CD4-positive, alpha-beta T cell treated with Interleukin-4 for 4 hours (primary cell): ENCODE results near the gene CMIP.
"Not testable (repeated sequence)": the region's sequence is repeated elsewhere in the genome, so short reads cannot be mapped to it uniquely, and the experiment has no call there.

Source experiments
- DNase-seq: peaks from one replicate; pipeline ENCODE4 v3.0.0-alpha.2; 2020

The CMIP gene

GRCh38 chr16:81571592-81572385 is 127.2 kb downstream of the CMIP start:
- no peak for DNase-seq

DNA sequence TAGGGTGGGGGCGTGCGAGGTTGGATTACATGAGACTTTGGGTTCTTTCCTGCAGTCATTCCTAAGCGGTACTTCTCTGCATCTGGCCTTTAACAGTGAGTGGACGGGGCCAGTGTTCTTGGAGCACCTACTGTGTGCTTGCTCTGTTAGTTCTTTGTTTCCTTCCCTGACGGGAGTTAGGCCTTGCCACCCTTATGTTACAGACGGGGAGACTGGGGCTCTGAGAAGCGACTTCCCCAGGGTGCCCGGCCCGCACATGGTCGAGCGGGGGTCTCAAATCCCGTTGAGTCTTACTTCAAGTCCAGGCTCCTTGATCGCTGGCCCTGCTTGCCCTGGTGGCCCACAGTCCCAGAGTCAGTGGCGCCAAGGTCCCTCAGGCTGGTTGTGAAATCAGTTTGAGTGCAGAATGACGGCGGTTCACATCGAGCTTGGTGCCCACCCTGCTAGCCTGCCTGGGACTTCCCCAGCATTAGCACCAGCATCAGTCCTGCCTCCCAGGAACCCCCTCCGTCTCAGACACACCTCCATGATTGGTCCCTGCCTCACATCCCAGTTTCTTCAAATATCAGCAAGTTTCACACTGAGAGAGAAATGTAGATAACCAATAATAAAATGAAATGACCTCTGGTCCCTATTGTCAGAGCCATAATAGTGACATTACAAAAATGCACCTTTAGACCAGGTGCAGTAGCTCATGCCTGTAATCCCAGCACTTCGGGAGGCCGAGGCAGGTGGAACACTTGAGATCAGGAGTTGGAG is 128.0 kb downstream of the CMIP start:
- no peak for DNase-seq

DNA sequence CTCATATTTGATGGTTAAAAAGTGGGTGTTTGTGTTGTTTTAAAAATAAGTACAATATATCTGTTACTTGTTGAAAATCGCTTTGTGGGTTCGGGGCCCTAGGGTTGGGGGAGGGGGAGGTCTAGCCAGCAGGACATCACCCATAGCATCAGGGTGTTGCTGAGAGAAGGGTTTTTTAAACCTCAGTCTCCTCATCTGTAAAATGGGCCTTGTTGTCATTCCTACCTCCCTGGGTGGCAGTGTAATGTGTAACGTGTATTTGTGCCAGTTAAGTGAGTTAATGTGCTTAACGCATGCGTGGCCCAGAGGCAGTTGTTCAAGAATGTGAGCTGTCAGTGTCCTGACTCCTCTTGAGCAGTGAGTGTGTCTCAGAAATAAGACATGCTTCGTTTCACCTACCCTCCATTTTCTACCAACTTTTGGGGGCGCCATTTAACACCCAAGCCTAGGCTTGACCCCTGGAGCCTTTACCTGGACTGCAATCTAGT is 129.0 kb downstream of the CMIP start:
- DNase-seq = no peak

DNA sequence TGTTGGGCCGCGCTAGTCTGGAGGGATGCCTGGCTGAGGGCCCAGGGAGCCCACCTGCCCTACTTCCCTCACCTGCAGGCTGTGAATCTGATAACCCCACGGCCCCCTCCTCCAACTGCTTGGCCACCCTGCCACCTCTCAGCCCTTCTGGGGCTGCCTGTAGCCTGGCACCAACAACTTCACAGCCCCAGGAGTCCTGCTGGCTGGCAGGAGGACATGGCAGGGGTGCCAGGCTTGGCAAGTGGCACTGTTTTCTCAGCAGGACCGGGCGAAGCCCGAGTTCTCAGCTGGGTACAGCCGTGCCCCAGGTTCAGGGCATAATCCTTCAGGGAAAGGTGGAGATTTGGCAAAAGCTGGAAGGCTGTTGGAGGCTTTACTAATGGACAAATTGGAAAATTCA is 129.6 kb downstream of the CMIP start:
- DNase-seq = no peak

DNA sequence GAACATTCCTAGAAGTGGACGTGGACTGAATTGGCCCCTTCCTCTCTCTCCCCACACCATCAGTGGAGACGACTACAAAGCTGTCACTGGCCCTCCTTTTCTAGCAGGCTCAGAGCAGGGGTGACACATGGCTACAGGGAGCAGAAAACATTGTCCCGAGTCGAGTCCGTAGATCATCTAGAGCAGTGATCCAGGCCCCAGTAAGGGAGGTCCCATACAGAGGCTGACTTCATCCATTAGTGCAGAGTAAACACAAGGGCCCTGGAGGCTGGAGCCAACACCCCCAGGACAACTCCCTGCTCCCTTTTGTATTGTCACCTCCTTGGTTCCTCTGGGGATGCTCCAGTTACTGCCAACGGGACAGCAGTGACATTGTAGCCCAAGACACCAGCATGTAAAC is 130.7 kb downstream of the CMIP start:
- no peak for DNase-seq

DNA sequence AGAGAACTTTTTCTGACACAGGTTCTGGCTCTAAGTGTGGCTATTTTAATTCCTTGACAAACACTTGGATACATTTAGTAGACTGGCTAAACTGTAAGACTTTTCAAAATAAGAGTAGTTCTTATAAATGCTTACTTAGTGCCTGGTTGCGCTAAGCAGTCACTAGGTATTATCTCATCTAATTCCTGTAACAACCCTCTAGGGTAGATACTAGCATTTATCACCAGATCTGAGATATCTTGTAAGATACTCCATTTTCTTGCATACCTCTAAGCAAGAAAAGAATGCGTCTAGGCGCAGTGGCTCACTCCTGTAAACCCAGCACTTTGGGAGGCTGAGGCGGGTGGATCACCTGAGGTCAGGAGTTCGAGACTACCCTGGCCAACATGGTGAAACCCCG is 131.2 kb downstream of the CMIP start:
- no peak for DNase-seq

GRCh38 chr16:81576696-81577095 is 132.1 kb downstream of the CMIP start:
- DNase-seq = no peak

DNA sequence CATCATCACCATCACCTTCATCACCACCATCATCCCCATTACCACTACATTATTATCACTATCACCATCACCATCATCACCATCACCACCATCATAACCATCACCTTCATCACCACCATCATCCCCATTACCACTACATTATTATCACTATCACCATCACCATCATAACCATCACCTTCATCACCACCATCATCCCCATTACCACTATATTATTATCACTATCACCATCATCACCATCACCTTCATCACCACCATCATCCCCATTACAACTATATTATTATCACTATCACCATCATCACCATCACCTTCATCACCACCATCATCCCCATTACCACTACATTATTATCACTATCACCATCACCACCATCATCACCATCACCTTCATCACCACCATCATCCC is 132.7 kb downstream of the CMIP start:
- not testable (repeated sequence) for DNase-seq

GRCh38 chr16:81578076-81578475 is 133.5 kb downstream of the CMIP start:
- no peak for DNase-seq

DNA sequence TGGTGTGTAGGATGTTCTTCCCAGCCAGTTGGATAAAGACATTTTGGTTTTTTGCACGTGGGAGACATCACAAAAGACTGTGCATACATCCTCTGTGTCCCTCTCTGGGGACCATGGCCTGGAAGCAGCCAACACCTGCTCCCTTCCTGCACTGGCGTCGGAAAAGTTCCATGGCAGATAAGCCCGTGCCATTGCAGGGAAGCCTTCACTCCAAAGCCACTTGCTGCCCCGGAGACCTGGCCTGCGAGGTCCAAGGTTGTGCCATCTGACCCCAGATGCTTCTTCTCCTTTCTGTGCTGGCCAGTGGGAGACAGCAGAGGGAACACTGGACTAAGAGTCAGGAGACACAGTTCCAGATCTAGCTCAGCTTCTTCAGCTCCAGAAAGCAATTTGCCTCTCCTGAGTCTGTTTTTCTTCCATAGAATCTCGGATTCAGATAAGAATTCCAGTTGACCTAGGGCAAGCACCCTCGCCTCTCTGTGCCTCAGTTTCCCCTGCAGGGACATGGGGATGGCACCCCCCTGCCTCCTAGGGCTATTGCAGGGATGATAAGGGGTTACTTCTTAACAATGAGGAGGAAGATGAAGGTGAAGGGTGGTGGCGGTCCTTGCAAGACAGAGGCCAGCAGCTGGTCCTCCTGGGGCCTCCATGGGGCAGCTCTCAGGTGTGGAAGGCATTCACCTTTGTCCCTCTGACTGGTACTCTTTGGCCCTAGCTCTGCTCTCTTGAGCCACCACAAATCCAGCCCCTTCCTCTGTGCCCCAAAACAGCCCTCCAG is 134.2 kb downstream of the CMIP start:
- no peak for DNase-seq

GRCh38 chr16:81581107-81581506 is 136.5 kb downstream of the CMIP start:
- DNase-seq = no peak

DNA sequence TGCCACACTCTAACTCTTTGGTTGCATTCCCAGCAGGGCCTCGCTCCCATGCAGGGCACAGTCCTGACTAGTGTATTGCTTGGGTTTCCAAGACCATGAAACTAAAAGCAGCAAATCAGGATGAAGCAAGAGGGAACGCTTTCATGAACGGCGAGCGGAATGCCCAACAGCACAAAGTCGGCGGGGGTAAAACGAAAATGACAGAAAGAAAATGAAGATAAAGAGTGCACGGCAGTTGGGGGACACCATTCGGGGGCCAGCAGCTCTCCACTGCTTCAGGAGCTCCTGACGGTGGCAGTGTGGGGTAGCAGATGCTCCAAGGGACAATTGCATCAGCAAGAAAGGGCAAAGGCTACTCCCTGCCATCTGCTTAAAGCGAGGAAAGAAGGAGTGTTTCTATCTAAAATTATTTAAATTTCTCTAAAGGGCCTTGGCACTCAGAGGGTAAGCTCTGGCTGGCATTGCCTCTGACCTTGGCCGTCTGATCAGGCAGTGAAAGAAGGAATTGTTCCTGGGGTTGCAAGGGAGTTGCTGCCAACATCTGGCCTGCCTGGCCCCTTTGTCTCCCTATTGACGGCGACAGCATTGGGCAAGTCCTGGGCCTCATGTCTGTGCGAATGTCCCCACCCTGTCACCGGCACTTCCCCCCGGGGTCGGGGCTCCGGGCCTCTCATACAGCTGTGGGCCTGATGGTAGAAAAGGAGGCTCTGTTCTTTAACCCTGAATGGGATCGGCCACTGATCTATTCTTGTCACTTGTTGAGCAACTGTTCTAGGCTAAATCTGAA is 138.2 kb downstream of the CMIP start:
- DNase-seq = no peak

DNA sequence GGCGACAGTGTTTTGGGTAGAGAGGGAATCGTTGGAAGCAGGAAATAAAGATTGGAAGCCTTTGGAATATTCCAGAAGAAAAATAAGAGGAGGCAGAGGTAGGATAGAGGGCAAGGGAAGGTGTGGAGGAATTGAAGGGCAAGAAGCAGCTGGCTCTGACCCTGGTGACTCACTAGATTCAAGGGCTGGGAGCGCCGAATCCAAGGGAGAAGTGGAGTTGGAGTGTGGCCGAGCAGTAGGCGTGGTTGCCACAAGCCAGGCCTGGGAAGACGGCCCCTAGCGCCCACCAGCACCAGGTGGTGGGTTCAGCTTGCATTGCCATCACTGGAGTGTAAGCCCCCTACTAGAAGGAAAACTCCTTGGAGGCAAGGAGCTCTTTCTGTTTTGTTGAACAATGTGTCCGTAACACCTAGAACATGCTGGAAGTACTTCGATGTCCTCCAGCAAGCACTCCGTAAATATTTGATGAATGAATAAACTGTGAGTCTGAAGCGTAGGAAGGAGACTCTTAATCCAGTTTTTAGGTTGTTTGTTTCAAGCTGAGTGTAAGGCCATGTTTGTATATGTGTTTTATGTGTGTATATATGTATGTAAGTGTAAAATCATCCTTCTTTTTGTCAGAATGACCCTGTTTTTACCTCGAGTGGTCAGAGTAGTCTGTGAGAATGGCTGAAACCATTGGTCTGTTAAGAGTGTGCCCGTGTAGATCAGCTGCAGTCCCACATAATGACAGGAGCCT is 139.5 kb downstream of the CMIP start:
- no peak for DNase-seq

DNA sequence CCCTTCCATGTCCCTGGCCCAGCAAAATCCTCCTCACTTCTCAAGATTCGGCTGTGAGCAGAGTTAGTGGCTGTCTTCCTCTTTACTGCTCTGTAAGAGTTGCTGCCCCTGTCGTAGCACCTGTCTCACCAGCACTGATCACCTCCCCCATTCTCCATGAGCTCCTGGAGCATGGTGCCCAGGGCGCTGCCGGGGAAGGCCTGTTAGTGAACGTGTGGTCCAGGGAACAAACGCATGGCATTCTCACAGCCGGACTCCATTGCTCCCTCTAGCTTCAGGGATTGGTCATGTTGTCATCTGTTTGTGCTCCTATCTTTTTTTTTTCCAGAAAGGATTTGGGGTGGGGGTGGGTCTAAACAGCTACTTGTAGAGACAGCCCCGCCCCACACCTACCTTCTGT is 141.2 kb downstream of the CMIP start:
- no peak for DNase-seq

- no peak for DNase-seq
Observed at GRCh38 chr16:81586417-81586816, 141.8 kb downstream of the CMIP start.

DNA sequence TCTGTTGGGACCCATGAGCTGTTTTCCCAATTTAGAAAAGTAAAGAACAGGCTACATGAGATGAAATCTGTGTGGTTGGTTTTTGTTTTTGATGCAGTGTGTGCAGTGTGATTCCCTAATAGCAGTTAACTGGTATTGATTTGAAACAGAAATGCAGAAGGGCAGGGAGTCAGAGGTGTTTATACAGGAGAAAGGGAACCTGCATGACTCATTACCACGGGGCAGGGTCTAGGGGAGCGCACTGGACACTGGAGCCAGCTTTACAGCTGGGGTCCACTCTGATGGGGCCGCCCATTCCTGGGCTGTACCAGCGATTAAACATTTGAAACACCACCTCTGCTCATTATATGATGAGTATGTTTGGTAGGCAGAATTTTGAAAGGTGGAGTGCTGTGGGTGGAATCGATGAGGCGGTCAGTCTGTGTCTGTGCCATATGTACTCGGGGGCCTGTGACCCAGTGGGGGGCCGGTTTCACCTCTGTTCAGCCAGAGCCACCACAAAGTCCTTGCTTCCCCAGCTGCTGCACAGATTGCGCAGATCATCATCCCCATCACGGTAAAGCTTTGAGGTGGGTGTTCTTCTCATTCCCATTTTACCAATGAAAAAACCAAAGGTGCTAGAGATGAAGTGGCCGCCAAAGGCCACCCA is 142.5 kb downstream of the CMIP start:
- DNase-seq = no peak

- no peak for DNase-seq
Observed at GRCh38 chr16:81587626-81588160, 143.1 kb downstream of the CMIP start.

DNA sequence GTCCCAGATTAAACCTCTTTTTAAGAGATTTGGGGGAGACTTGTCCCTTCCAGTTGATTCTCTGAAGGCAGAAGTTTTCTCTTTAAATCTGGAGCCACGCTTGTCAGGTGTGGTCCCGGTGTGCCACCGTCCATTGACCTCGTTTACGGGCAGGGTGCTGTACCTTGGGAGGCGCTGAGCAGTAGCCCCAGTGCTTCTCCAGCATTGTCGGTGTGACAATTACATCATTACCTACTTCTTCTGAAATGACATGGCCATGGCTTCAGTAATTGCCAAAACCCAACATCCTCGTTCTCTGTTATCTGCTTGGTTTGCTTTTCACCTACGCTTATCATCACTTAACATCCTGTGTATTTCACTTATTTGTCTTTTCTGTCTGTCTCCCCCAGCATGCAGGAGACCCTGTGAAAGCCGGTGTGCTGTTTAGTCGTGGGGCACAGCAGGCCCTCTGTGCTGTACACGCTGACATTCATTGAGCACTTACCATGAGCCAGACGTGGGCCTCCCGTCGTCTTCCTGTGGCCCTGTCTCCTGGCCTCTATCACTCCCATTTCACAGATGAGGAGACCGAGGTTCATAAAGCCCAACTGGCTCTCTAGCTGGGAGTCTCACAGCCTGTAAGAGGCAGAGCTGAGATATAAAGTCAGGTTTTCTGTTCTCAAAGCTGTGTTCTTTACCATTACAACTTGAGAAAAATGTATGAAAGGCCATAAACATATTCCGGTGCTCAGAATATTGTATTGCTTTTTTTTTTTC is 143.9 kb downstream of the CMIP start:
- no peak for DNase-seq

DNA sequence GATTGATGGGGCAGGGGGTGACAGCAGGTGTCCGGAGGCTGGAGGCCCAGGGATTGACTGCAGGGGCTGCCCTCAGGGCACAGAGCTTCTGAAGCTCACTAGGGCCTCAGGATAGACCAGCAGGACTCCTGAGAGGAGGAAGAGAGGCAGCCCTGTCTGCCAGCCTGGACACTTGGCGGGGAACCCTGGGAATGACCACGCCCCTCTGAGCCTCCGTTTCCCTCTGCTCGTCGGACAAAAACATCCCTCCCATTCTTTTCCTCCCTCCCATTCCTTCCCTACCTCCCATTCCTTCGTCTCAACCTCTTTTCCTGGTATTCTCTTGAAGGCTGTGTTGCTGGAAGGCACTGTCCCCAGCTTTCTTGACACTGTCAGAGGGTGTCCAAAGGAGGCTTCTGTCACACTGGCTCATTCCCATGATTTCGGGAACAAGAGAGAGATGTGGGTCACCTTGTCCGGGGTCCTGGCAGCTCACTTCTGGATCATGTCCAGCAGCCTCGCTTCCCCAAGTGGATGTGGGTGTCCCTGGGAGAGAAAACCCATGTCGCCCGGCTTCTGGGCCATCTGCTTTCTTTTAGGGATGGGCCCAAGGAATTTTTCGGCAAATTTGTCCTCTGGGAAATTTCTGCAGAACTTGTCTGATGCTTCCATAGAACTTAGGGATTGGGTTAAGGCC is 145.5 kb downstream of the CMIP start:
- no peak for DNase-seq
